Neural progenitor cell (in vitro differentiated cells): Measurements from ENCODE around the gene PBX1. TPM values are rescaled to one million over a fixed set of nuclear protein-coding genes. Genes with fewer than 3 reads are reported as not detected.

Experiments
- DNase-seq: peaks from one replicate; pipeline ENCODE4 v3.0.0-alpha.2; 2016; ENCODE audit warnings: low spot score
- H2AFZ ChIP-seq: fragments of 200-600 bp; sonication (generic); replicated peaks from 2 replicates; pipeline ENCODE4 v1.6.1; 2016; ENCODE audit warnings: antibody characterized with exemption
- H3F3A ChIP-seq: fragments of 200-600 bp; sonication (generic); 2 replicates; pipeline ENCODE4 v1.6.1; 2016; ENCODE audit warnings: antibody characterized with exemption, low read depth
- H3K27ac ChIP-seq: fragments of 200-600 bp; sonication (generic); 2 replicates; pipeline ENCODE4 v1.5.1; 2016; ENCODE audit warnings: mild to moderate bottlenecking
- H3K27me3 ChIP-seq: fragments of 200-600 bp; sonication (generic); 2 replicates; pipeline ENCODE4 v1.6.1; 2016; ENCODE audit warnings: mild to moderate bottlenecking, moderate library complexity
- H3K36me3 ChIP-seq: fragments of 200-600 bp; sonication (generic); 2 replicates; pipeline ENCODE4 v1.5.1; 2016
- H3K4me1 ChIP-seq: fragments of 200-600 bp; sonication (generic); 2 replicates; pipeline ENCODE4 v1.6.1; 2016; ENCODE audit warnings: mixed run types
- H3K4me2 ChIP-seq: fragments of 200-600 bp; sonication (generic); 2 replicates; pipeline ENCODE4 v1.6.1; 2016
- H3K4me3 ChIP-seq: fragments of 200-600 bp; sonication (generic); 2 replicates; pipeline ENCODE4 v1.5.1; 2016
- H3K79me2 ChIP-seq: fragments of 200-600 bp; sonication (generic); 2 replicates; pipeline ENCODE4 v1.6.1; 2016; ENCODE audit warnings: low read depth
- H3K9ac ChIP-seq: fragments of 200-600 bp; sonication (generic); 2 replicates; pipeline ENCODE4 v1.6.1; 2016
- H3K9me3 ChIP-seq: fragments of 200-600 bp; sonication (generic); 2 replicates; pipeline ENCODE4 v1.5.1; 2016; ENCODE audit warnings: low read depth
- H4K20me1 ChIP-seq: fragments of 200-600 bp; sonication (generic); 2 replicates; pipeline ENCODE4 v1.6.1; 2016; ENCODE audit warnings: low read depth
- H3K27ac Mint-ChIP-seq: 3 replicates; pipeline ENCODE4 v1.8.0; 2021; ENCODE audit warnings: mixed read lengths
- H3K27me3 Mint-ChIP-seq: 2 replicates; pipeline ENCODE4 v1.8.0; 2022; ENCODE audit warnings: low read depth, mild to moderate bottlenecking, inconsistent platforms, moderate library complexity, mixed read lengths; ENCODE audit not compliant: insufficient read depth
- H3K36me3 Mint-ChIP-seq: 3 replicates; pipeline ENCODE4 v1.8.0; 2021; ENCODE audit warnings: mixed read lengths
- H3K4me1 Mint-ChIP-seq: 3 replicates; pipeline ENCODE4 v1.8.0; 2021; ENCODE audit warnings: mixed read lengths
- H3K4me3 Mint-ChIP-seq: 3 replicates; pipeline ENCODE4 v1.8.0; 2021; ENCODE audit warnings: mild to moderate bottlenecking, moderate library complexity, mixed read lengths
- H3K9me3 Mint-ChIP-seq: 3 replicates; pipeline ENCODE4 v1.8.0; 2020; ENCODE audit warnings: mixed read lengths
- EZH2 ChIP-seq: fragments of 200-600 bp; sonication (generic); IDR thresholded peaks from 2 replicates; pipeline ENCODE4 v1.6.1; 2017; ENCODE audit warnings: antibody characterized with exemption, mild to moderate bottlenecking, moderate library complexity
- EZH2phosphoT487 ChIP-seq: fragments of 200-600 bp; sonication (generic); IDR thresholded peaks from 2 replicates; pipeline ENCODE4 v1.6.1; 2017; ENCODE audit warnings: antibody characterized with exemption
- total RNA-seq: library from RNA; depleted of rRNA; stranded (reverse); fragments of >200 nt; gene quantifications from 2 replicates; pipeline ENCODE4 v1.2.3, GENCODE V29; 2015; ENCODE audit warnings: low replicate concordance
- TF ChIP-seq, protein P1 (sequence below): fragments of 200-600 bp; sonication (generic); IDR thresholded peaks from 2 replicates; pipeline ENCODE4 v1.5.1; 2017; ENCODE audit warnings: antibody characterized with exemption, mild to moderate bottlenecking

The PBX1 gene
- total RNA-seq, 1 donor from 2014 or later: 91.1 TPM

DNA sequence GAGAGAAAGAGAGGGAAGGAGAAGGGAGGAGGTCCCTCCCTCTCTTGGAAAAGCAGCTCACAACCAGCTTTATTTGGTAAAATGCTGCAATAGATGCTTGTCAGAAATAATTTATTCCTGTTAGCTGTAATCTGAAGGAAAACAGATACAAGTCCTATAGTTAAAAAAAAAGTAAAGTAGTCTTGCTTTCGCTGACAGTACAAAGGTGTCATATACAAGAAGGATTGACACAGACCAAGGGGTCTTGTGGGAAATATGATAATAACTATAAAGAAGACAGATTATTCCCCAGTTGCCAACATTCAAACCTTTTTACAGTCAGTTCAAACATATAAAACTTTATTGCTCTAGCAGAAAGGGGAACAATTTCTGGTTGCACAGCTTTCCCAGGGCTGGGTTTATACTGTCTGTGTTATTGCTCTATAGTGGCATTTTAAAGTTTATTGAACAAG lies 145.0 kb downstream of the PBX1 start:
- Histone ChIP-seq H3K36me3 (no peaks in the 10 kb centered on the region), H3K27ac (no peak overlapping the region), H3K27me3 (no peaks in the 10 kb centered on the region), H3K4me3 (no peak overlapping the region), H2AFZ (no peak overlapping the region), H3K4me2 (no peak overlapping the region), H3K9ac (no peak overlapping the region), H3K4me1 (peaks cover 33% of the 10 kb centered on the region), H4K20me1 (peaks cover 86% of the 10 kb centered on the region), H3K9me3 (no peaks in the 10 kb centered on the region), H3F3A (peaks cover 14% of the 10 kb centered on the region), H3K79me2 (peaks cover 97% of the 10 kb centered on the region)
- Mint-ChIP-seq H3K4me1 (peaks cover 54% of the 10 kb centered on the region), H3K27ac (no peak overlapping the region), H3K4me3 (no peak overlapping the region), H3K36me3 (peaks cover under 1% of the 10 kb centered on the region), H3K9me3 (no peaks in the 10 kb centered on the region), H3K27me3 (no peaks in the 10 kb centered on the region)
- no peak for TF ChIP-seq EZH2phosphoT487
- no peak for TF ChIP-seq EZH2
- TF ChIP-seq, protein P1, sequence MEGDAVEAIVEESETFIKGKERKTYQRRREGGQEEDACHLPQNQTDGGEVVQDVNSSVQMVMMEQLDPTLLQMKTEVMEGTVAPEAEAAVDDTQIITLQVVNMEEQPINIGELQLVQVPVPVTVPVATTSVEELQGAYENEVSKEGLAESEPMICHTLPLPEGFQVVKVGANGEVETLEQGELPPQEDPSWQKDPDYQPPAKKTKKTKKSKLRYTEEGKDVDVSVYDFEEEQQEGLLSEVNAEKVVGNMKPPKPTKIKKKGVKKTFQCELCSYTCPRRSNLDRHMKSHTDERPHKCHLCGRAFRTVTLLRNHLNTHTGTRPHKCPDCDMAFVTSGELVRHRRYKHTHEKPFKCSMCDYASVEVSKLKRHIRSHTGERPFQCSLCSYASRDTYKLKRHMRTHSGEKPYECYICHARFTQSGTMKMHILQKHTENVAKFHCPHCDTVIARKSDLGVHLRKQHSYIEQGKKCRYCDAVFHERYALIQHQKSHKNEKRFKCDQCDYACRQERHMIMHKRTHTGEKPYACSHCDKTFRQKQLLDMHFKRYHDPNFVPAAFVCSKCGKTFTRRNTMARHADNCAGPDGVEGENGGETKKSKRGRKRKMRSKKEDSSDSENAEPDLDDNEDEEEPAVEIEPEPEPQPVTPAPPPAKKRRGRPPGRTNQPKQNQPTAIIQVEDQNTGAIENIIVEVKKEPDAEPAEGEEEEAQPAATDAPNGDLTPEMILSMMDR: no peak
- DNase-seq: no peak

- Histone ChIP-seq H3K9ac (no peak overlapping the region), H3K79me2 (peaks cover 97% of the 10 kb centered on the region), H3K27me3 (no peaks in the 10 kb centered on the region), H3K9me3 (no peaks in the 10 kb centered on the region), H3F3A (peaks cover 14% of the 10 kb centered on the region), H3K4me3 (no peak overlapping the region), H3K27ac (no peak overlapping the region), H2AFZ (no peak overlapping the region), H3K4me2 (no peak overlapping the region), H4K20me1 (peaks cover 87% of the 10 kb centered on the region), H3K4me1 (peaks cover 30% of the 10 kb centered on the region), H3K36me3 (no peaks in the 10 kb centered on the region)
- Mint-ChIP-seq H3K9me3 (no peaks in the 10 kb centered on the region), H3K27ac (no peak overlapping the region), H3K27me3 (no peaks in the 10 kb centered on the region), H3K36me3 (peaks cover 5% of the 10 kb centered on the region), H3K4me1 (peaks cover 57% of the 10 kb centered on the region), H3K4me3 (no peak overlapping the region)
- peak; percentile 60 for DNase-seq
- no peak for TF ChIP-seq EZH2phosphoT487
- TF ChIP-seq, protein P1: peak; percentile 54
- TF ChIP-seq EZH2: no peak
Observed at GRCh38 chr1:164704954-164705353, 146.0 kb downstream of the PBX1 start.

DNA sequence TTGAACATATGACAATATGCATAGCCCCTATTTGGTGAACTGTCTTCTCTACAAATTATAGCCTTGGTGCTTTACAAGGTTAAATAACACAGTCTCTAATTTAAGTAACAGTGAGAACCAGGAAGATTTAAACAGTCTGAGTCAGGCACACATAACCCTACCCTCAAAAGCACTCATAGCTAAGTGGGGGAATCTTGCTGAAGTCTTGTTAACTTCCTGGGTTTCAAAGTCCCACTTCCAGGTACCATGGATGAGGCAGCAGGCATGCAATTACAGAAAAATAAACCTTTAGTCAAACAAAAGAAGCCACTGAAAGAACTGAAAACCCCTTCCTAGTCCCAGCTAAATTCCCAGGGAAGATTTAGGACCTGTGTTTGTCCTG lies 147.6 kb downstream of the PBX1 start:
- H3K9ac ChIP-seq: no peak overlapping the region
- peak; percentile 21 for DNase-seq
- no peak overlapping the region for H2AFZ ChIP-seq
- peak overlapping the region; percentile 19 for H3K4me2 ChIP-seq
- peaks cover 37% of the 10 kb centered on the region for H3K4me1 ChIP-seq
- Mint-ChIP-seq H3K27ac (peak overlapping the region; percentile 80), H3K27me3 (peaks cover 3% of the 10 kb centered on the region), H3K4me3 (no peak overlapping the region), H3K4me1 (peaks cover 61% of the 10 kb centered on the region), H3K36me3 (peaks cover 5% of the 10 kb centered on the region), H3K9me3 (no peaks in the 10 kb centered on the region)
- no peak overlapping the region for H3K4me3 ChIP-seq
- no peaks in the 10 kb centered on the region for H3K36me3 ChIP-seq
- no peaks in the 10 kb centered on the region for H3K9me3 ChIP-seq
- H3K79me2 ChIP-seq: peaks cover 96% of the 10 kb centered on the region
- H3F3A ChIP-seq: peaks cover 14% of the 10 kb centered on the region
- peak overlapping the region; percentile 56 for H3K27ac ChIP-seq
- TF ChIP-seq EZH2phosphoT487 (no peak), EZH2 (no peak)
- TF ChIP-seq, protein P1: no peak
- no peaks in the 10 kb centered on the region for H3K27me3 ChIP-seq
- peaks cover 91% of the 10 kb centered on the region for H4K20me1 ChIP-seq
